Stimulated activated CD4-positive, alpha-beta T cell treated with anti-CD3 and anti-CD28 coated beads, Interleukin-12 subunit alpha, Interleukin-12 subunit beta, amount 100 ng/mL, for 4 hours (primary cell): ENCODE measurements around the gene LILRA6.
"Not testable (repeated sequence)": the region's sequence is repeated elsewhere in the genome, so short reads cannot be mapped to it uniquely, and the experiment has no call there.

Source experiments
- DNase-seq: peaks from one replicate; pipeline ENCODE4 v3.0.0-alpha.2; 2020

LILRA6 gene

GRCh38 chr19:54229146-54229545, 13.4 kb downstream of the LILRA6 start:
- no peak for DNase-seq

GRCh38 chr19:54224619-54225018, 18.0 kb downstream of the LILRA6 start:
- DNase-seq: not testable (repeated sequence)

DNA sequence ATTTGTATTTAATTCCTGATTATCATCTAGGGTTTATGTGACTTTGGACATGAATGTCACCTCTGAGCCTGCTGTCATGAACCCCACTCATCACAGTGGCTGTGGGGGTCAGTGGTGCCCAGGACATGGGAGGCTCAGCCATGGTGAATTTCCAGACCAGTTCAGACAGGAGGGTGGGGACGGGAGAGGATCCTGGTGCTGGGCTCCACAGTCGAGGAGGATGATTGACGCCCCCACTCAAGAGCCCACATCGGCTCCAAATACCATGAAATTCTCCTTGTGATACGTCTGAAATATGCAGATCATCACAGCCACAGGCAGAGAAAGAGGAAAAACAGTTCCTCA, 18.7 kb downstream of the LILRA6 start:
- DNase-seq: not testable (repeated sequence)

- not testable (repeated sequence) for DNase-seq
Measured at GRCh38 chr19:54223277-54223936, 19.2 kb downstream of the LILRA6 start.

GRCh38 chr19:54222474-54223276, 19.9 kb downstream of the LILRA6 start, which contains the start of gene LILRB3:
Gene LILRB3, minus strand, starts transcription at chr19:54223007. Its CDS starts 31 bp downstream, at chr19:54222976.
- not testable (repeated sequence) for DNase-seq

GRCh38 chr19:54221947-54222346, 20.6 kb downstream of the LILRA6 start:
- not testable (repeated sequence) for DNase-seq

DNA sequence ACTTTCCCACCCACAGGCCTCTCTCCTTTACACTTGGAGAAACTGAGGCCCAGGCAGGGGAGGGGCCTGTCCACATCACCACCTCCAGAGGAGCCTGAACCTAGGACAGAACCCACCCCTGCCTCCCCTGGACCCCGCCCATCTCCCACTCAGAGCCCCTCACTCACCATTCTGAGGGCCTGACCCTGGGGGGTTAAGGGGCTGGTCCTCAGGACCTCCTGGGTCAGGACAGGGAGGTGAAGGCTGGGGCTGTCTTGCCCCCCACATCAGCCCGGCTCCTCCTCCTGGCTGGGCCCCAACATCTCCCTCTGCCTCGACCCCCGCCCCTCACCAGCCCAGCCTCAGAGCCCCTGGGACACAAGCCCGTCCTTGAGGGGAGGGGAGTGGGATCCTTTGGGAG, 22.9 kb downstream of the LILRA6 start:
- DNase-seq: not testable (repeated sequence)

DNA sequence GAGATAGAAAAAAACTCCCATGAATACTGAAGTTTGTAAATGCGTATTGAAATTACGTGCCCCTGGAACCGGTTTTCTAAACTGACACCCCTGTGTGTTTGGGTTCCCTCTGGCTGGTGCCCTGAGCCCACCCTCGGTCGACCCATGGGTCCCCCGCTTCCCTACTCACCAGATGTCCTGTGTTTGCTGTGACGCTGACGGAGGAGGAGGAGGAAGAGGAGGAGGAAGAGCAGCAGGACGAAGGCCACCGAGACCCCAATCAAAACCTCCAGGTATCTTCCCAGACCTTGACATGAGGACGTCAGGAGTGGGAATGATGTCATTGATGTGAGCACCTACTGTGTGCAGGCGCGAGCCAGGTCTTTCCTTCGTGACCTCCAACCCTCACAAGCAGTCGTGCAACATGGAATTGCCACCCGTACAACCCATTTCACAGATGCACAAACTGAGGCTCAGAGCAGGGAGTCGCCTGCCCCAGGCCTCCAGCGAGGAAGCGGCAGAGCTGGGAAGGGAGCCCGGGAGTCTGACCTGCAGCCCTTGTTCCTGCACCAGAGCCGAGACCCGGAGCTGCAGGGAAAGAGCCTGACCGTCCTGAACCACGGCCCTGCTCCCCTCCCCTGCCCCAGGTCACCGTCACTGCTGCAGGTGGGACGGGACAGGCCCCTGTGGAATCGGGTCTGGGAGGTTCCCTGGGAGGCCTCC, 23.5 kb downstream of the LILRA6 start:
- no peak for DNase-seq

DNA sequence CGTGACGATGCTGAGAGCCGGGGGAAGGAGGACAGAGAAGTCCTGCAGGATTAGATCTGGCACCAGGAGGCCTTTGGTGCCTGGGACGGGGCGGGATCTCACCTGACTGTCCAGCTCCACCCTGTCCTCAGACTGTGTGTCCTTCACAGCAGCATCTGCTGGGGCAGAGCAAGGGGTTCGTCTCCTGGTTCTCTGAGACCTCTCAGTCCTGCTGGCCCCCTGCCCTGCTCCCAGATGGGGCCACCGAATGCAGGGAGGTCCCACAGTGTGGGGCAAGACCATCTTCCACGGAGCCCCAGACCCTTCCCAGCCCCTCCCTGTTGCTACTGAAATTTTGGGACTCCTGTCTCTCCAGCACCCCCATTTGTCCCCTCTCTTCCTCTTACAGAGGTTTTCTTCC, 24.3 kb downstream of the LILRA6 start:
- DNase-seq: no peak

DNA sequence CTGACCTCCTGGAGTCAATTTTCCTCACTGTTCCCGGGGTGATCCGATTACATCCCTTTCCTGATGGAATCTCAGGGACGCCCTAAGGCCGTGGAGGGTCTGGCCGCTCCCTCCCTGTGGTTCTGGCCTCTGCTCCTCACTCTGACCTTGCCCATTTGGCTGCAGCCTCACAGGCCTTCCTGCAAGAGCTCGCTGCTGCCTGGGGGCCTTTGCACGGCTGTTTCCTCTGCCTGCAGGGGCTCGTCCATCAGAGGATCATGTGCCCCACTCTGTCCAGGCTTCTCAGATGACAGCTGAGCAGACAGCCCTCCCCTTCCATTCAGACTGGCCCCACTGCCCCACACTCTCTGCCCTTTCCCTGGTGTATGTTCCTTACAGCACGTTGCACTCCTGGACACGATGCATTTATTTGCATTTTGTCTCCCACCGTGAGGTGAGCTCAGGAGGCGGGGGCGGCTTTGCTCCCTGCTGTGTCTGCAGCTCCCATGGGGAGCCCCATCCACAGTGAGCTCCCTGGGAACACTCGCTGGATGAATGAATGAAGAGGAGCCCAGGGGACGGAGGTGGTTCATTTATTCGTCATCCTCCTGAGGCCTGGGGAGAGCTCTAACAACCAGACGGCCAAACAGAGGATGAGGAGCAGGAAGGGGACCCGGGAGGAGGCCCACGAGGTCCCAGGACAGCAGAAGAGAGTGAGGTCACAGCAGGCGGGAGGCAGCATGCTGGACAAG, 24.9 kb downstream of the LILRA6 start:
- DNase-seq: not testable (repeated sequence)

DNA sequence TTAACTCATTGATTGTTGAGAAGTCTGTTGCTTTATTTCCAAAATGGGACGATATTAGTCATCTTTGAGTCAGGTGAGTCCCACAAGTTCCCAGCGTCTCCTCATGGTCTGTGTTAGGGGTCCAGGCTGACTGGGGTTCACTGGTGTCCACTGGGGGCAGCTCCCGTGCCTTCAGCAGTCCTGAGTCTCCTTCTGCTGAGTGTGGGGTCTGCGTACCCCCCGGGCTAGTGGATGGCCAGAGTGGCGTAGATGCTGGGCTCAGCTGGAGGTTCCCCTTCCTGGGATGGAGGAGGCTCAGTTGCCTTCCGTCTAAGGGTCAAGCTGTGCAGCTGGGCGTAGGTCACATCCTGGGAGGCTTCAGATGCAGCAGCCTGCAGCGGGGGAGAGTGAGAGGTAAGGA, 25.7 kb downstream of the LILRA6 start:
- no peak for DNase-seq

- DNase-seq: not testable (repeated sequence)
Measured at GRCh38 chr19:54214734-54215133, 27.9 kb downstream of the LILRA6 start.

GRCh38 chr19:54214217-54214616, 28.4 kb downstream of the LILRA6 start:
- not testable (repeated sequence) for DNase-seq

DNA sequence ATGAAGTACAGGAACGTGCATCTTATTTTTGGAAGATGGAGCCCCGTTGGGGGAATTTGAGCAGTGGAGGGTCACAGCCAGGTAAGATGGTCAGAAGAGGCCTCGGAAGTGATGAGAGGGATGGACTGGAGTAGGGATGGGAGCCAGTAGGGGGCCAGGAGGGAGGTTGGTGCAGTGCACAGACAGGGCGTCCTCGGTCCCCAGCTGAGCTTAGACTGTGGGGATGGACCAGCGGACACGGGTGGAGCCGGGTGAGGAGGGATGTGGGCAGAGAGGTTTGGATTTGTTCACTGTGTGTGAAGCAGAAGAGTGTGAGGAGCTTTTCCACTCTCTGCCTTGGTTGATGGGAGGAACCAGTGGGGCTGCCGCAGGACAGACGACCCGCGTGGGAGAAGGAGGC, 31.4 kb downstream of the LILRA6 start:
- DNase-seq: no peak

DNA sequence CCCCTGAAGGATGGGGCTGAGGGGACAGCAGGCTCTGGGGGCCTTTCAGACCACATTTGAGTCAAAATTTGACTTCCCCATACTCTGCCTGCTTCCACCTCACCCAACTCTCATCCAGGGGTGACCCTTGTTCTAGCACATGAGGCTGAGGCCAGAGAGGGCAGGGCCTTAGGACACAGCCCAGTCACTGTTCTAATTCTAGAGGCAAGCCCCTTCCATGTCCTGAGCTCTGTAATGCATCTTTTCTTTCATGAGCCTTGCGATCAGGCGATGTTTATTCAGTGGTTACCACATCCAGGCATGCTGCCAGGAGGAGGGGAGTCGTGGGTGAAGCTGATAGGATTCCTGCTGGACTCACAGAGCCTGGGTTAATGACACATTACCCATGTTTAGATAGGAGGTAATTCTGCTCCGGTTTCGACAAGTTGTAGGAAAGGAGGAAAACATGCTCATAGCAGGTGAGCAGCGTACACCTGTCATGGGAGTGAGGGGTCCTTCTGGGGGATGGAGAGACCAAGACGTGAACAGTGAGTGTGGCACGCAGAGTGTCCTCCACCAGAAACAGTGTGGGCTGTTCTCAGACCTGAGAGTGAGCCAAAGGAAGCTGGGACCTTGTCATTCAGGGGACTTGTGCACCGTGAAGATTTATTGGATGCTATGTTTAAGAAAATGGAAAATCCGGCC, 32.6 kb downstream of the LILRA6 start:
- DNase-seq: no peak

- no peak for DNase-seq
Measured at GRCh38 chr19:54209058-54209810, 33.4 kb downstream of the LILRA6 start.

- no peak for DNase-seq
Measured at GRCh38 chr19:54208784-54209057, 33.9 kb downstream of the LILRA6 start.

DNA sequence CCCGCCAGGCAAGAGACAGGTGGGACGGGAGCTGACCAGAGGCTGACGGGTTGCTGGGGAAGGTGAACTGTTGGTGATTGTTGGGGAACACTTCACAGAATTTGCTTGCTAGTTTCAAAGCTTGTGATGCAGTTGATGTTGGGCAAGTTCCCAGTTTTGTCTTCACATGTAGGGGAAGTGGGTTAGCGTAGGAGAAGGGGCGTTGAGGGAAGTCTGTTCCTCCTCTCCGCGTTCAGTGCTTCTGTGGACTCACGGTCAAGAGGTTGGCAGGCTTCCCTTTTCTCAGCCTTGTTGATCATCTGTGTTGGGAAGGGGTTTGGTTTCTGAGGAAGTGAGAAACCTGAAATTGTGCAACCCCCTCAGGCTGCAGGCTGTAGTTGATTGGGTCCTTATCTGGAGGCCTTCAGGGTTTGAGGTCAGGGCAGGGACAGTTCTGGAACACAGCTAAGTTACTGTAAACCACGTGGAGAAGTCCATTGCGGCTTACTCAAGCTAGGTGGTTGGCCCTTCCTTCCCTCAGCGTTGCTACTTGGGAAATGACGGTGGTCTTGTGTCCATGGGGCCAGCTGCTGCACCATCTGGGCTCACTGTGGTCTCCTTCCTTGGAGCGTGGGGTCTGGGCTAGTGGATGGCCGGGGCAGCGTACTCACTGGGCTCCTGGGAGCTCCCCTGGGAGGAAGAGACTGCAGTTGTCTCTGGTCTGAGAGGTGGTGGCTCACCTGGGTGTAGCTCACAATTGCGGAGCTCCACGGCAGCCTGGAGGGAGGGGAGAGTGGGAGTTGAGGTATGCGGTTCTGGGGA, 34.4 kb downstream of the LILRA6 start:
- DNase-seq: peak; percentile 27

- DNase-seq: no peak
Measured at GRCh38 chr19:54207676-54207982, 35.0 kb downstream of the LILRA6 start.

- DNase-seq: not testable (repeated sequence)
Measured at GRCh38 chr19:54207193-54207592, 35.4 kb downstream of the LILRA6 start.

DNA sequence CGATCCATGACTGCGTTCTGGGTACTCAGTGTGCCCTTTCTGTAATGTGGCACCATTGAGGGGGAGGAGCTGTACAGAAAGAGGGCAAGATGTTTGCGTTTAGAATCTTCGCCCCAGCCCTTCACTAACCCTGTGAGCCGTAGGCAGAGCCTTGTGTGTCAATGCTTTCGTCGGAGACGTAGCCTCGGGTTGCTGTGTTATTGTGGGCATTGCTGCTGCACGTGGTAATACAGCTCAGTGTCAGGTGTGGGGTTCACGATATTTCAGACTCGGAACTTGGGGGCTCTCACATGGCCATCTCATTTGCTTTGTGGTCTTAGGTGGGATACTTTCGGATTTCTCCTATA, 35.8 kb downstream of the LILRA6 start:
- no peak for DNase-seq
